HEK293T (cell line): ENCODE results near the gene AKAP9.

Experiments
- BHLHE40 ChIP-seq: fragments of 450-650 bp; IDR thresholded peaks from 2 replicates; pipeline ENCODE4 v1.6.1; 2016; ENCODE audit warnings: mild to moderate bottlenecking, moderate library complexity, borderline replicate concordance
- ELF4 ChIP-seq: fragments of 450-650 bp; IDR thresholded peaks from 2 replicates; pipeline ENCODE4 v1.6.1; 2017; ENCODE audit warnings: antibody characterized with exemption
- FOXK2 ChIP-seq: fragments of 450-650 bp; IDR thresholded peaks from 2 replicates; pipeline ENCODE4 v1.6.1; 2016; ENCODE audit warnings: mild to moderate bottlenecking
- FOXM1 ChIP-seq: fragments of 450-650 bp; IDR thresholded peaks from 2 replicates; pipeline ENCODE4 v1.6.1; 2017; ENCODE audit warnings: mild to moderate bottlenecking, borderline replicate concordance
- HDGF ChIP-seq: fragments of 450-650 bp; IDR thresholded peaks from 2 replicates; pipeline ENCODE4 v1.6.1; 2017; ENCODE audit warnings: antibody characterized with exemption, borderline replicate concordance
- SUZ12 ChIP-seq: fragments of 450-650 bp; IDR thresholded peaks from 2 replicates; pipeline ENCODE4 v1.6.1; 2016; ENCODE audit warnings: mild to moderate bottlenecking
- TARDBP ChIP-seq: fragments of 450-650 bp; IDR thresholded peaks from 2 replicates; pipeline ENCODE4 v1.6.1; 2016
- ZNF384 ChIP-seq: fragments of 450-650 bp; IDR thresholded peaks from 2 replicates; pipeline ENCODE4 v1.6.1; 2016

DNA sequence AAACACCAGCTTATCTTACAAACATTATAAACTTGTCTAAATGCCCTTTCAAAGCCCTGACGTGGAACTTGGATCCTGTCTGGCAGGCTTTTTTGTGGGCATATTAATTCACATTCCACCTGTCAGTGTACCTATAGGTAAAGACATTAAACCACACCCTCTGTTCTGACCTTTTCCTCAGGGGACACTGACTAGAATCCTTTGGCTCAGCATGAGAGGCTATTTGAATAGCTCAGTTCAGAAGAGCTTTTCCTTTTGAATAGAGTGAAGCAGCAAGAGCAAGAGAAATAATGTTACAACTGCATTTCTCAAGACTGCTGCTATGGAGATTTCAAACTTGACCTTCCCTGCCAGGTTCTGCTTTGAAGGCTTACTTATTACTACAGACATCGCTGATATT is 116.7 kb downstream of the AKAP9 start:
- no peak for TF ChIP-seq SUZ12
- TF ChIP-seq TARDBP, result no peak
- no peak for TF ChIP-seq ELF4
- no peak for TF ChIP-seq HDGF
- TF ChIP-seq FOXM1, result no peak
- TF ChIP-seq ZNF384, result no peak
- no peak for TF ChIP-seq FOXK2
- no peak for TF ChIP-seq BHLHE40
